RWPE1 (cell line): Measurements from ENCODE around the gene CRHR2.
"Not testable (repeated sequence)": the region's sequence is repeated elsewhere in the genome, so short reads cannot be mapped to it uniquely, and the experiment has no call there.

Source experiments
- CTCF ChIA-PET: fragments of 350-600 bp; sonication (Branson Sonifier 250); formaldehyde crosslinking; extraction: SDS; loops from one replicate; lab custom pipeline; 2021; lab: Yijun Ruan, JAX
- POLR2A ChIA-PET: fragments of 400-600 bp; formaldehyde crosslinking; extraction: SDS; loops from one replicate; lab custom pipeline; 2020; ENCODE audit warnings: antibody characterized with exemption; ENCODE audit not compliant: low non-redundant PET; lab: Yijun Ruan, JAX
- DNase-seq: peaks from one replicate; pipeline ENCODE4 v3.0.0; 2012; ENCODE audit warnings: low spot score
- H3K27ac ChIP-seq: fragments of 450-650 bp; 2 replicates; pipeline ENCODE4 v1.5.1; 2017
- TF ChIP-seq, protein P1 (sequence below): fragments of 450-650 bp; conservative IDR thresholded peaks from 2 replicates; pipeline ENCODE4 v1.5.1; 2017; ENCODE audit warnings: low read depth, mild to moderate bottlenecking

CRHR2 gene

GRCh38 chr7:30727061-30727945 lies 45.0 kb upstream of the CRHR2 start:
- ChIA-PET POLR2A (interaction anchor here (0.5 kb wide), 1 partner anchor 37 kb away, joined by 6 read pairs; no protein-coding TSS in a partner anchor), CTCF (interaction anchor here (0.6 to 0.9 kb wide), 3 partner anchors 13 to 257 kb away, joined by 3 to 5 read pairs (median 4); no protein-coding TSS in a partner anchor)
- TF ChIP-seq, protein P1, sequence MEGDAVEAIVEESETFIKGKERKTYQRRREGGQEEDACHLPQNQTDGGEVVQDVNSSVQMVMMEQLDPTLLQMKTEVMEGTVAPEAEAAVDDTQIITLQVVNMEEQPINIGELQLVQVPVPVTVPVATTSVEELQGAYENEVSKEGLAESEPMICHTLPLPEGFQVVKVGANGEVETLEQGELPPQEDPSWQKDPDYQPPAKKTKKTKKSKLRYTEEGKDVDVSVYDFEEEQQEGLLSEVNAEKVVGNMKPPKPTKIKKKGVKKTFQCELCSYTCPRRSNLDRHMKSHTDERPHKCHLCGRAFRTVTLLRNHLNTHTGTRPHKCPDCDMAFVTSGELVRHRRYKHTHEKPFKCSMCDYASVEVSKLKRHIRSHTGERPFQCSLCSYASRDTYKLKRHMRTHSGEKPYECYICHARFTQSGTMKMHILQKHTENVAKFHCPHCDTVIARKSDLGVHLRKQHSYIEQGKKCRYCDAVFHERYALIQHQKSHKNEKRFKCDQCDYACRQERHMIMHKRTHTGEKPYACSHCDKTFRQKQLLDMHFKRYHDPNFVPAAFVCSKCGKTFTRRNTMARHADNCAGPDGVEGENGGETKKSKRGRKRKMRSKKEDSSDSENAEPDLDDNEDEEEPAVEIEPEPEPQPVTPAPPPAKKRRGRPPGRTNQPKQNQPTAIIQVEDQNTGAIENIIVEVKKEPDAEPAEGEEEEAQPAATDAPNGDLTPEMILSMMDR, result no peak
- no peak for DNase-seq
- H3K27ac ChIP-seq, result no peak overlapping the region

- no peak for DNase-seq
- CTCF ChIA-PET, result no interaction called here
- POLR2A ChIA-PET, result no interaction called here
- TF ChIP-seq, protein P1, result no peak
- no peak overlapping the region for H3K27ac ChIP-seq
Observed at GRCh38 chr7:30726296-30727006, 44.2 kb upstream of the CRHR2 start.

- CTCF ChIA-PET, result interaction anchor here (1.1 kb wide), 1 partner anchor 17 kb away, joined by 3 read pairs; no protein-coding TSS in a partner anchor
- DNase-seq, result no peak
- TF ChIP-seq, protein P1, result no peak
- no peak overlapping the region for H3K27ac ChIP-seq
- POLR2A ChIA-PET, result no interaction called here
Observed at GRCh38 chr7:30723776-30724175, 41.5 kb upstream of the CRHR2 start.

DNA sequence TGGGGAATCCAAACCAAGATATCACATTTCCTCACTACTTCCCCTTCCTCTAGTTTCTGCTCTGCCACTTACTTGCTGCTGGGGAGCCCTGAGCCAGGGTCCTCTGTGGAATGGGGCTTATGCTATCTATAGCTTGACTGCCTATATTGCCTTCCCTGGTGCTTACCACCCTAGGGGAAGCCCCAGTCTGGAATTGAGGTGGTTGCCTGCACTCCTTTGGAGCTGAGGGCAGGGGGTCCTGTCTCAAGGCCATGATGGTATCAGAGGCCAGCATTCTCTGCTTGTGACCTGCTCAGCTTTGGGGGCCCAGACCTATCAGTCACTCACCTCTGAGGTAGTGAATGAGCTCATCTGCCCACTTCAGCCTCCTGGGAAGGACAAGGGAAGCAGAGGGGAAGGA lies 40.4 kb upstream of the CRHR2 start:
- H3K27ac ChIP-seq, result no peak overlapping the region
- POLR2A ChIA-PET, result no interaction called here
- no peak for DNase-seq
- TF ChIP-seq, protein P1, result no peak
- CTCF ChIA-PET, result interaction anchor here (0.6 to 1.1 kb wide), 2 partner anchors 17 to 18 kb away, joined by 3 read pairs; no protein-coding TSS in a partner anchor

DNA sequence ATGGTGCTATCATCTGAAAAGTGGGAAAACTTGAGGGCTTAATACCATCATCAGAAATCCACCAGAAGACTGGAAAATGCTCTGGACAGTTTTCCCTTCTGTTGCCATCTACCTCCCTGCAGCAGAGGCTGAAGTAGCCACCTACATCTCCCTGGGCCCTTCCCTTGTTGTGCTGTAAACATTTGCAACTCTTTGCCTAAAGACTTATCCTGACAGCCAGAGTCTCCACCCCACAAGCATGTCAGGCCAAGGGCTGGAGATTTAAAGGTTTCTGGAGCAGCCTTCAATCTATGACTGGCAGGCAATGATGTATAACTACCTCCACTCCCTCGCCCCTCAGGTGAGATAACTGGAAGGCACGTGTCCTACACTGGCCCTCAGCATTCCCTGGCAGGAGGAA lies 39.9 kb upstream of the CRHR2 start:
- DNase-seq, result no peak
- TF ChIP-seq, protein P1, result no peak
- no peak overlapping the region for H3K27ac ChIP-seq
- ChIA-PET CTCF (no interaction called here), POLR2A (no interaction called here)

- TF ChIP-seq, protein P1, result no peak
- ChIA-PET POLR2A (no interaction called here), CTCF (no interaction called here)
- no peak overlapping the region for H3K27ac ChIP-seq
- no peak for DNase-seq
Observed at GRCh38 chr7:30721211-30721610, 39.0 kb upstream of the CRHR2 start.

GRCh38 chr7:30719434-30719833 lies 37.2 kb upstream of the CRHR2 start:
- H3K27ac ChIP-seq, POLR2A ChIA-PET, CTCF ChIA-PET, DNase-seq: not testable (repeated sequence)
